ENCODE results near the gene SGO1. TPM values are rescaled to one million over a fixed set of nuclear protein-coding genes. Genes with fewer than 3 reads are reported as not detected.

The SGO1 gene
- total RNA-seq, 4 donors from 2014 or later, result 3.2 to 9.9 (median 3.9) TPM

- TF ChIP-seq CTCF (IDR thresholded peaks at IDR 0.05) (no peak), POLR2A (IDR thresholded peaks at IDR 0.05) (no peak)
- no peak for DNase-seq
- Histone ChIP-seq H3K9me3 (no peaks in the 10 kb centered on the region), H3K27me3 (no peaks in the 10 kb centered on the region), H3K4me3 (no peak overlapping the region), H3K4me1 (peaks cover 0 to 12% (median 0%) of the 10 kb centered on the region in 4 donors), H3K27ac (no peak overlapping the region), H3K36me3 (no peaks in the 10 kb centered on the region)
Observed at GRCh38 chr3:20182206-20182605, 3.8 kb downstream of the SGO1 start.

GRCh38 chr3:20181276-20181675, 4.7 kb downstream of the SGO1 start:
- TF ChIP-seq POLR2A (IDR thresholded peaks at IDR 0.05) (no peak), CTCF (IDR thresholded peaks at IDR 0.05) (no peak)
- Histone ChIP-seq H3K27me3 (no peaks in the 10 kb centered on the region), H3K4me3 (no peak overlapping the region), H3K27ac (no peak overlapping the region), H3K36me3 (no peaks in the 10 kb centered on the region), H3K9me3 (no peaks in the 10 kb centered on the region), H3K4me1 (peaks cover 0 to 10% (median 0%) of the 10 kb centered on the region in 4 donors)
- DNase-seq, result no peak

- Histone ChIP-seq H3K27me3 (no peaks in the 10 kb centered on the region), H3K4me3 (no peak overlapping the region), H3K36me3 (no peaks in the 10 kb centered on the region), H3K27ac (no peak overlapping the region), H3K4me1 (no peaks in the 10 kb centered on the region), H3K9me3 (no peaks in the 10 kb centered on the region)
- DNase-seq, result no peak
- TF ChIP-seq CTCF (IDR thresholded peaks at IDR 0.05) (no peak), POLR2A (IDR thresholded peaks at IDR 0.05) (no peak)
Observed at GRCh38 chr3:20173844-20174410, 12.1 kb downstream of the SGO1 start.

DNA sequence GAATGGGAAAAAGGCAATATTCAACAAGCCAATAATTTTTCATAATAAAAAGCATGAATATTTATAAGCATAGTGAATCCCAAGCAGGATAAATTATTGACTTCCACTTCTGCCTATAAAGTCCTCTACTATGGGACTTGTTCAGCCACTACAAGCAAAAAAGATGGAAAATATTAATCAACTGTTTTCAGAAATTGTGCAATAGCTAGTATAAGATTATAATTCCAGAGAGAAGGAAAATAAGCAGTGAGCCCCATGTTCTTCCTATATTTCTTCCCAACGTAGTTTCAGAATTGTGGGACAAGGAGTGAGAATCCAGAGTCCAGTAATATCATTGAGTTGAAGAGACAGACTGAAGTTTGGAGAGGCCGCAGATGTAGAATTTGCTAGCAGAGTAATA, 24.3 kb downstream of the SGO1 start:
- Histone ChIP-seq H3K4me1 (no peaks in the 10 kb centered on the region), H3K27ac (no peak overlapping the region), H3K36me3 (no peaks in the 10 kb centered on the region), H3K4me3 (no peak overlapping the region), H3K27me3 (no peaks in the 10 kb centered on the region), H3K9me3 (no peaks in the 10 kb centered on the region)
- TF ChIP-seq POLR2A (IDR thresholded peaks at IDR 0.05) (no peak), CTCF (IDR thresholded peaks at IDR 0.05) (no peak)
- no peak for DNase-seq

GRCh38 chr3:20160230-20160629, 25.8 kb downstream of the SGO1 start:
- TF ChIP-seq CTCF (IDR thresholded peaks at IDR 0.05) (no peak), POLR2A (IDR thresholded peaks at IDR 0.05) (no peak)
- Histone ChIP-seq H3K4me1 (no peaks in the 10 kb centered on the region), H3K4me3 (no peak overlapping the region), H3K27me3 (no peaks in the 10 kb centered on the region), H3K27ac (no peak overlapping the region), H3K36me3 (no peaks in the 10 kb centered on the region), H3K9me3 (no peaks in the 10 kb centered on the region)
- DNase-seq, result no peak

DNA sequence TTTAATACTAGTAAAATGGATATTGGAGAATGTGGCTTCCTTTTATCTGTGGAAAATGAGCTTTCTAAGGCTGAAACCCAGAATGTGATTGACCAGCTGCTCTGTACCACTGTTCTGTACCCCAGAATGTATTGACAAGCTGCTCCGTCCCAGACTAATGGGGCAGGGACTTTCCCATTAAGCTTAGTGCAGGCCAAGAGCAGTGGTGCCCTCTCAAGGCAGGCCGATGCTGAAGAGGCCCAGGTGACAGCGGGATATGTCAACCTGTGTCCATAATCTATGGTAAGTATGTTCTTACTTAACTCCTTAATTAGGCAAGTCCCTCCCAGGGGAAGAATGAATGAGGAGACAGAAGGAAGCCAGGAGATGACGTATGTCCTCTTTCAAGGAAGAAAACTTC, 31.1 kb downstream of the SGO1 start:
- no peaks in the 10 kb centered on the region for H3K27me3 ChIP-seq
- H3K4me1 ChIP-seq, result no peaks in the 10 kb centered on the region
- no peak for TF ChIP-seq POLR2A (IDR thresholded peaks at IDR 0.05)
- TF ChIP-seq CTCF (IDR thresholded peaks at IDR 0.05), result no peak
- no peak overlapping the region for H3K27ac ChIP-seq
- no peak for DNase-seq
- no peak overlapping the region for H3K4me3 ChIP-seq
- no peaks in the 10 kb centered on the region for H3K9me3 ChIP-seq
- peaks cover 0 to 4% (median 0%) of the 10 kb centered on the region in 3 donors for H3K36me3 ChIP-seq

Measured in Peyer's patch (tissue), 4 donors.